T-helper 1 cell treated with Interleukin-12 subunit alpha and Interleukin-12 subunit beta and Interleukin-4 antibody, amounts not matched to agents 30 ng/mL and 1 ng/mL, for 36 hours (primary cell): ENCODE data around the gene HNRNPDL. TPM values are rescaled to one million over a fixed set of nuclear protein-coding genes. Genes with fewer than 3 reads are reported as not detected.
"Not testable (repeated sequence)": the region's sequence is repeated elsewhere in the genome, so short reads cannot be mapped to it uniquely, and the experiment has no call there.

ENCODE experiments used
- intact Hi-C: fragments of 100-400 bp; cut with micrococcal nuclease; formaldehyde crosslinking; loops from one replicate; pipeline ENCODE4 v1.15.1; 2024
- total RNA-seq: library from RNA; stranded (reverse); gene quantifications from 2 replicates; pipeline ENCODE4 v1.2.3, GENCODE V29; 2022

Gene HNRNPDL
- total RNA-seq, 1 donor from 2014 or later: 294 TPM

GRCh38 chr4:82397527-82397926, 32.7 kb downstream of the HNRNPDL start:
- intact Hi-C loops: no loop called here

DNA sequence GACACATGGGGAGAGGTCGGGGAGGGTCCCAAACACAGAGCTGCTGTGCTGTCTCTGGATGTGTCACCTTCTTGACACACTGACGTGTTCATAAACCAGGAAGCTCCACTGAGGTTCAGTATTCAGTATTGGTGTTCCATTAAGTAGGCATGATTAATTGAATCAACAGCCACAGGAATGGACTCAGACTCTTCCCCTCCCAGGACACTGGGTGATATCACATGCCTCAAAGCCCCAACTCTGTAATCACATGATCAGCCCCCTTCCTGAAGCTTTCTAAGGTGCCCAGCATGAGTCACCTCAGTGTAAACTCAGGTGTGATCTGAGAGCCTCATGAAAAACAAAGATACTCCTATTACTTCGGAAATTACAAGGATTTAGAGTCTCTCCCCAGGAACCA, 35.4 kb downstream of the HNRNPDL start:
- intact Hi-C loops: no loop called here

DNA sequence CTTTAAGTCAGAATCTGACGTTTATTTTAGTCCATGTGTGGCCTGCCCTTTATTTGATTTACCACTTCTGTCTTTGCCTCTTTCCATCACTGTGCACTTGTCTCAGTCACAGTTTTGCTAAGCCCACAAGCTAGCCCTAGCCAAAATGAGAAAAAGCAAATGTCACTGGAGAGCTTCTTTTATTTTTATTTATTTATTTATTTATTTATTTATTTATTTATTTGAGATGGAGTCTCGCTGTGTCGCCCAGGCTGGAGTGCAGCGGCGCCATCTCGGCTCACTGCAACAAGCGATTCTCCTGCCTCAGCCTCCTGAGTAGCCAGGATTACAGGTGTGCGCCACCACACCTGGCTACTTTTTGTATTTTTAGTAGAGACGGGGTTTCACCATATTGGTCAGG, 40.2 kb downstream of the HNRNPDL start:
- intact Hi-C loops: not testable (repeated sequence)

GRCh38 chr4:82388405-82388804, 41.9 kb downstream of the HNRNPDL start:
- intact Hi-C loops: no loop called here

- intact Hi-C loops: not testable (repeated sequence)
These were observed 44.0 kb downstream of the HNRNPDL start for GRCh38 chr4:82386312-82386711.

DNA sequence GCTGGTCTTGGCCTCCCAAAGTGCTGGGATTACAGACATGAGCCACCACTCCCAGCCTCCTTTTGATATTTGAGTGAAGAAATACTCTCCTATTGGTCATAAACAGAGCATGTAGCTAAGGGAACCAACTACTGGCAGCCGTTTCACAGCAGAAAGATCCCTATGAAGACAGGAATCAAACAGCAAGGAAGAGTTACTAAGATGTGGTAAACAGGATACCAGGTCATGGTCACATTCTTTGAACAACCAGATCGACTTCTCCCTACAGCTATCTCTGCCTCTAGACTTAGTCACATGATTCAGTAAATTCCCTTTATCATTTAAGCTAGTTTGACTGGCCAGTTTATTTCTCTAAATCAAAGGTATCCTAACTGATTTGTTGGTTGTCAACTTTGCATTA, 47.5 kb downstream of the HNRNPDL start:
- intact Hi-C loops: no loop called here

DNA sequence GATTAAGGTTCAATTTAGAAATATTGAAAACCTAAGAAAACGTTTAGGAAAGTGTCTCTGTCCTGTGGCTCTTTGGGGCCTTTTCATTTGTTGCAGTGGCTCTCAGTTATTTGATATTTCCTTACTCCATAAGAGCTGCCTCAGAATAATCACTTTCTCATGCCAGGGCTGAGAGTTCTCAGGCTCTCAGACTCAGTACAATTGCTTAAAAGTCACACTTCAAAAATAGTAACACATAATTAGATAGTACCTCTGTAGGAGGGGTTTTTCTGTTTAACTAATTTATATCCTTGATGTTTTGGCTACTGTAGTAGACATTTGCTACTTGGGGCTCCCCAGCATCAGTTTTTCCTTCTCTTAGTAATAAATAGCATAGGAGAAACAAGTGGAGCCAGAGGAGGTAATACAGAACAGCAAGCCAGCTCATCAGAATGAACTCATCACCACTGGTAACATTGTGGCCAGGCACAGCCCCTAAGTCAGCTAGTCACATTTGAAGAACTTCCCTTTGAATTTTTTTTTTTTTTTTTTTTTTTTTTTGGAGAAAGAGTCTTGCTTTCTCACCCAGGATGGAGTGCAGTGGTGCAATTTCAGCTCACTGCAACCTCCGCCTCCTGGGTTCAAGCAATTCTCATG, 48.5 kb downstream of the HNRNPDL start:
- intact Hi-C loops: no loop called here

- intact Hi-C loops: no loop called here
These were observed 49.0 kb downstream of the HNRNPDL start for GRCh38 chr4:82381235-82381634.

GRCh38 chr4:82380831-82381230, 49.4 kb downstream of the HNRNPDL start:
- intact Hi-C loops: no loop called here

DNA sequence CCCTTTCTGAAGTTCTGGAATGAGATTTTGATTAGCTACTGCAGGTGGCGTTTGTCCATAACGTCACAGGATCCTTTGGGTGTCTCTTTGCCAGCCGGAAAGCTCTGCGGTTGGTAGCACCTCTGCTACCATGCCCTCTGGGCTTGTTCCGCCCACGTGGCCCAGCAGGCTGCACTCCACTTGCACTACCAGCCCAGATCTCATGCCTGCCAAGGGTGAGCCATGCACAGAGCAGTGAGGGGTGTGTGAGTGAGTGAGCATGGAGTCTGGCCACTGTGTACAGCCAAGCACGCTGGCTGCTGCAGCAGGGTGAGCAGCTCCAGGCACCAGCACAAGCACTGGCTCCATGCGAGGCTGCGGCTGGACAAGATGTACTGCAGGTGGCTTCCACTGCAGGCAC, 49.9 kb downstream of the HNRNPDL start:
- intact Hi-C loops: no loop called here

GRCh38 chr4:82376109-82376508, 54.2 kb downstream of the HNRNPDL start:
- intact Hi-C loops: loop anchor here (10.0 kb wide), 3 partner anchors 821 to 959 kb away; partner anchors contain the start of gene HPSE

DNA sequence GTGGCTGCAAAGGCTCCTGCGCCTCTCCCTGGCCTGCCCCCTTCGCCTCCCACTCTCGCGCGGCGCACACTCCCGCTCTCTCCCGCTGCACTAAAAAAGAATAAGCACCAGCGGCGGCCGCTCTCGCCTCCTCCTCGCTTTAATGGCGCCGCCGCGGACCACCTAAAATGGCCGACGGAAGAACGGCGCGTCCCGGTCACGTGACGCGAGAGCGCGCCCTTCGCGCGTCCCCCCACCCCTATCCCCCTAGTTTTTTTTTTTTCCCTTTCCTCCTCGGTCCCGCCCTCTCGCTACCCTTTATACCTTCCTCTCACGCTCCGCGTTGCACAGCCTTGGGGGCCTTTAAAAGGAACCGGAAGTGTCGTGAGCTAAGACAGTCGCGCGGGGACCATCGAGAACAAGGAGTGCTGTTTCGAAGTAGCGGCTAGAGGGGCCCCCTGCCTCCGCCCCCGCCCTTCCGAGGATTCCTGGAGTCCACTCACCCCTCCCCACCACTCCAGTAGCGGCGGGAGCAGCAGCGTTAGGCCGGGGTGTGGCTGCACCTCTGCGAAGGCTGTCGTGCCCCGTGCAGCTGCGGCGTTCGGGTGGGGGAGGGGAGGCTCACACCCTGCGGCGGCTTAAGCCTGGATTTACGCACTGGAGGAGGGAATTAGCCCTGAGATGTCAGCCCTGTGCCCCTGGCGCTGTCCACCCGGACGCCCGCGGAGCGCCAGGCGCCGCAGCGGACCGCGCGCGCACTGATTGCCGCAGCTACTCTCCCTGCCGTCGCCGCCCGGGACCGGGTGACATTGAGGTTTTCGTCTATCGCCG, 56.2 kb downstream of the HNRNPDL start, which contains the start of gene HNRNPD:
Gene HNRNPD, minus strand, starts transcription at position 176 of the 810 bp plus-strand sequence. CDS start 313 bp downstream, outside the sequence.
- intact Hi-C loops: loop anchor here (1.0 to 10.0 kb wide), 17 partner anchors 55 to 1111 kb away; partner anchors contain the start of genes ABRAXAS1, COPS4, COQ2 and HELQ

DNA sequence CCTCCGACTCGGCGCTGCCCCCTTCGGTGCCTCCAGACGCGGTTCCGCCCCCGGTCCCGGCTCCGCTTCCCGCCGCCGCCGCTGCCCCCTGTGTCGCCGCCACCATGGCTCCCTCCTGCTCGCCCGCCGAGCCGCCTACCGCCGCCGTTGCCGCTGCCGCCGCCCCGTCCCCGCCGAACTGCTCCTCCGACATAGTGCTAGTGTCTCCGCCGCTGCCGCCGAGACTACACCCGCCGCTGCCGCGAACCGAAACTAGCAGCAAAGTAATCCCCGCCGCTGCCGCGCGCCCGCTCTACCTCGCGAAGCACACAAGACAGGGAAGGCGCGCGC, 56.8 kb downstream of the HNRNPDL start:
- intact Hi-C loops: loop anchor here (5.0 to 10.0 kb wide), 4 partner anchors 739 to 961 kb away; partner anchors contain the start of genes HPSE and PLAC8

Other genes with a start within 250 kb of the HNRNPDL start
- 313 and 343 TPM in 2 replicates for gene HNRNPD, start 56.5 kb downstream of the HNRNPDL start, total RNA-seq
- gene ENOPH1, start 128 bp upstream of the HNRNPDL start, total RNA-seq: 36.3 and 38.0 TPM in 2 replicates
- not detected in 2 replicates for gene TMEM150C, start 131.5 kb upstream of the HNRNPDL start, total RNA-seq